Neuronal stem cell (in vitro differentiated cells): ENCODE measurements around the gene SCAMP3.
"Not testable (repeated sequence)": the region's sequence is repeated elsewhere in the genome, so short reads cannot be mapped to it uniquely, and the experiment has no call there.

Experiments
- DNase-seq: peaks from one replicate; pipeline ENCODE4 v3.0.0-alpha.2; 2013; ENCODE audit warnings: low spot score
- H2AFZ ChIP-seq: one replicate; pipeline ENCODE4 v1.6.1; 2013; ENCODE audit warnings: mild to moderate bottlenecking, low read length, inconsistent platforms
- H2AK5ac ChIP-seq: 2 replicates; pipeline ENCODE4 v1.6.1; 2013; ENCODE audit warnings: low read depth, mild to moderate bottlenecking, inconsistent platforms, low read length, moderate library complexity, mixed read lengths
- H2BK120ac ChIP-seq: 2 replicates; pipeline ENCODE4 v1.6.1; 2013; ENCODE audit warnings: low read depth, mild to moderate bottlenecking, inconsistent platforms, low read length, moderate library complexity, mixed read lengths
- H2BK12ac ChIP-seq: one replicate; pipeline ENCODE4 v1.6.1; 2013; ENCODE audit warnings: low read length, inconsistent platforms
- H2BK15ac ChIP-seq: 2 replicates; pipeline ENCODE4 v1.6.1; 2013; ENCODE audit warnings: mild to moderate bottlenecking, low read length, inconsistent platforms, mixed read lengths
- H2BK5ac ChIP-seq: one replicate; pipeline ENCODE4 v1.6.1; 2013; ENCODE audit warnings: inconsistent platforms, mild to moderate bottlenecking, low read length, moderate library complexity
- H3K14ac ChIP-seq: one replicate; pipeline ENCODE4 v1.6.1; 2013; ENCODE audit warnings: low read length, inconsistent platforms
- H3K18ac ChIP-seq: 2 replicates; pipeline ENCODE4 v1.6.1; 2013; ENCODE audit warnings: low read length, inconsistent platforms
- H3K23ac ChIP-seq: 2 replicates; pipeline ENCODE4 v1.6.1; 2013; ENCODE audit warnings: low read depth, mild to moderate bottlenecking, mixed read lengths, low read length, inconsistent platforms; ENCODE audit not compliant: poor library complexity
- H3K27ac ChIP-seq: replicated peaks from 3 replicates; pipeline ENCODE4 v1.5.1; 2013; ENCODE audit warnings: low read length, inconsistent platforms
- H3K27me3 ChIP-seq, 3 experiments: 2 replicates each; pipeline ENCODE4 v1.6.1; 2013; ENCODE audit warnings: low read length in 3 of 3, mild to moderate bottlenecking in 2 of 3, inconsistent platforms in 1 of 3, low read depth in 1 of 3, mixed read lengths in 1 of 3, moderate library complexity in 1 of 3; ENCODE audit not compliant: control insufficient read depth in 3 of 3, insufficient read depth in 3 of 3
- H3K36me3 ChIP-seq, 2 donors: replicated peaks in 1 of 2; 2 replicates each; pipeline ENCODE4 v1.6.1; 2013; ENCODE audit warnings: low read length in 2 of 2; ENCODE audit not compliant: control insufficient read depth in 2 of 2, insufficient read depth in 2 of 2
- H3K4ac ChIP-seq: 2 replicates; pipeline ENCODE4 v1.6.1; 2013; ENCODE audit warnings: inconsistent platforms, mild to moderate bottlenecking, low read length, moderate library complexity
- H3K4me1 ChIP-seq, 2 donors: 1 replicate in 1 of 2; 2 replicates in 1 of 2; pipeline ENCODE4 v1.6.1; 2013; ENCODE audit warnings: low read length in 2 of 2, low read depth in 1 of 2; ENCODE audit not compliant: control insufficient read depth in 2 of 2, insufficient read depth in 1 of 2
- H3K4me2 ChIP-seq: one replicate; pipeline ENCODE4 v1.6.1; 2013; ENCODE audit warnings: mild to moderate bottlenecking, low read length, inconsistent platforms; ENCODE audit not compliant: insufficient read depth, poor library complexity, severe bottlenecking
- H3K4me3 ChIP-seq, 2 donors: 2 replicates each; pipeline ENCODE4 v1.5.1; 2013; ENCODE audit warnings: low read length in 2 of 2, mild to moderate bottlenecking in 2 of 2, inconsistent platforms in 1 of 2, moderate library complexity in 1 of 2
- H3K79me1 ChIP-seq: one replicate; pipeline ENCODE4 v1.6.1; 2013; ENCODE audit warnings: low read depth, mild to moderate bottlenecking, inconsistent platforms, low read length, moderate library complexity
- H3K9ac ChIP-seq: one replicate; pipeline ENCODE4 v1.6.1; 2013; ENCODE audit warnings: mild to moderate bottlenecking, low read depth, low read length, inconsistent platforms; ENCODE audit not compliant: poor library complexity
- H3K9me3 ChIP-seq, 2 donors: replicated peaks in 1 of 2; 2 replicates each; pipeline versions ENCODE3 to v1.6.1; 2013; ENCODE audit warnings: low read length in 2 of 2, mild to moderate bottlenecking in 2 of 2, inconsistent platforms in 1 of 2, low read depth in 1 of 2, mixed read lengths in 1 of 2, moderate library complexity in 1 of 2; ENCODE audit not compliant: control insufficient read depth in 2 of 2, insufficient read depth in 1 of 2
- H4K8ac ChIP-seq: one replicate; pipeline ENCODE4 v1.6.1; 2013; ENCODE audit warnings: low read depth, mild to moderate bottlenecking, inconsistent platforms, low read length, moderate library complexity
- H4K91ac ChIP-seq: one replicate; pipeline ENCODE4 v1.6.1; 2013; ENCODE audit warnings: low read length, low read depth, mild to moderate bottlenecking, inconsistent platforms; ENCODE audit not compliant: poor library complexity
- WGBS, 2 donors: extraction: QIAGEN DNeasy Blood & Tissue Kit; methylation state at CpG; one replicate each; pipeline ENCODE4 v1.1.7; 2013; ENCODE audit warnings: missing lambda C conversion rate in 2 of 2, mixed read lengths in 1 of 2; ENCODE audit not compliant: insufficient read length in 2 of 2, insufficient replicate concordance in 1 of 2; ENCODE audit errors: extremely low coverage in 2 of 2; 5-methylcytosine and 5-hydroxymethylcytosine counted together

SCAMP3 gene

GRCh38 chr1:155241841-155242264 lies 20.3 kb downstream of the SCAMP3 start:
- Histone ChIP-seq H3K79me1 (no peaks in the 10 kb centered on the region), H3K18ac (no peak overlapping the region), H3K9me3 (no peaks in the 10 kb centered on the region), H2BK15ac (no peak overlapping the region), H2AFZ (no peak overlapping the region), H3K9ac (no peak overlapping the region), H2BK120ac (no peak overlapping the region), H3K14ac (no peak overlapping the region), H2BK12ac (no peak overlapping the region), H2AK5ac (no peak overlapping the region), H3K23ac (no peak overlapping the region), H3K27me3 (no peaks in the 10 kb centered on the region), H3K4ac (no peak overlapping the region), H3K4me3 (no peak overlapping the region), H3K36me3 (peaks cover 2 to 18% of the 10 kb centered on the region in 2 donors), H4K8ac (no peak overlapping the region), H4K91ac (no peak overlapping the region), H3K27ac (no peak overlapping the region), H3K4me1 (peaks cover 2 to 9% of the 10 kb centered on the region in 2 donors), H3K4me2 (no peak overlapping the region), H2BK5ac (no peak overlapping the region)
- no peak for DNase-seq
- no CpG with 5 or more reads among the region's 4 CpGs for WGBS, 2 donors

GRCh38 chr1:155241069-155241679 lies 21.0 kb downstream of the SCAMP3 start:
- H3K4me3 ChIP-seq: peak overlapping the region; percentile 36 to 71
- H2BK12ac ChIP-seq: no peak overlapping the region
- no CpG with 5 or more reads among the region's 4 CpGs for WGBS, 2 donors
- no peaks in the 10 kb centered on the region for H3K27me3 ChIP-seq
- no peak overlapping the region for H4K8ac ChIP-seq
- H3K27ac ChIP-seq: no peak overlapping the region
- H2AFZ ChIP-seq: peak overlapping the region; percentile 27
- peaks cover 0 to 18% of the 10 kb centered on the region in 2 donors for H3K36me3 ChIP-seq
- no peak overlapping the region for H3K23ac ChIP-seq
- no peak overlapping the region for H2BK120ac ChIP-seq
- H3K14ac ChIP-seq: no peak overlapping the region
- no peak overlapping the region for H2BK5ac ChIP-seq
- H3K79me1 ChIP-seq: no peaks in the 10 kb centered on the region
- no peak overlapping the region for H4K91ac ChIP-seq
- peak overlapping the region; percentile 43 for H3K4me2 ChIP-seq
- DNase-seq: no peak
- H3K9ac ChIP-seq: no peak overlapping the region
- H3K4me1 ChIP-seq: peaks cover 2 to 9% of the 10 kb centered on the region in 2 donors
- H3K9me3 ChIP-seq: no peaks in the 10 kb centered on the region
- H3K4ac ChIP-seq: no peak overlapping the region
- H3K18ac ChIP-seq: no peak overlapping the region
- no peak overlapping the region for H2AK5ac ChIP-seq
- no peak overlapping the region for H2BK15ac ChIP-seq

GRCh38 chr1:155236451-155236850 lies 25.7 kb downstream of the SCAMP3 start:
- no peaks in the 10 kb centered on the region for H3K27me3 ChIP-seq
- no peak overlapping the region for H4K8ac ChIP-seq
- H3K4ac ChIP-seq: no peak overlapping the region
- no peak overlapping the region for H3K27ac ChIP-seq
- no peak overlapping the region for H3K23ac ChIP-seq
- H3K79me1 ChIP-seq: no peaks in the 10 kb centered on the region
- H3K4me1 ChIP-seq: no peaks in the 10 kb centered on the region
- DNase-seq: no peak
- H3K14ac ChIP-seq: no peak overlapping the region
- H3K9ac ChIP-seq: no peak overlapping the region
- no CpG with 5 or more reads among the region's 5 CpGs for WGBS, 2 donors
- H2BK15ac ChIP-seq: no peak overlapping the region
- H3K36me3 ChIP-seq: peaks cover 5 to 24% of the 10 kb centered on the region in 2 donors
- H4K91ac ChIP-seq: no peak overlapping the region
- H2AK5ac ChIP-seq: no peak overlapping the region
- H2BK5ac ChIP-seq: no peak overlapping the region
- H3K9me3 ChIP-seq: no peaks in the 10 kb centered on the region
- H2BK120ac ChIP-seq: no peak overlapping the region
- no peak overlapping the region for H2BK12ac ChIP-seq
- no peak overlapping the region for H3K4me2 ChIP-seq
- H2AFZ ChIP-seq: no peak overlapping the region
- no peak overlapping the region for H3K4me3 ChIP-seq
- H3K18ac ChIP-seq: no peak overlapping the region

- not testable (repeated sequence) for H2AFZ ChIP-seq, H3K27me3 ChIP-seq, H3K23ac ChIP-seq, H2BK12ac ChIP-seq, H3K9me3 ChIP-seq, H3K4me3 ChIP-seq, H2AK5ac ChIP-seq, H3K18ac ChIP-seq, H3K27ac ChIP-seq, H3K4me2 ChIP-seq, H2BK15ac ChIP-seq, H3K4me1 ChIP-seq, H2BK120ac ChIP-seq, H3K14ac ChIP-seq, H4K91ac ChIP-seq, H3K9ac ChIP-seq, H2BK5ac ChIP-seq, H4K8ac ChIP-seq, H3K4ac ChIP-seq, H3K79me1 ChIP-seq, DNase-seq
- WGBS, 2 donors: no CpG with 5 or more reads among the region's 9 CpGs
- H3K36me3 ChIP-seq: peaks cover 5 to 24% of the 10 kb centered on the region in 2 donors
These were observed 26.8 kb downstream of the SCAMP3 start for GRCh38 chr1:155235375-155235774.
